Measurements from ENCODE around the gene CAMSAP1. TPM values are rescaled to one million over a fixed set of nuclear protein-coding genes. Genes with fewer than 3 reads are reported as not detected.
"Not testable (repeated sequence)": the region's sequence is repeated elsewhere in the genome, so short reads cannot be mapped to it uniquely, and the experiment has no call there.

CAMSAP1 gene
- total and polyA plus RNA-seq, 2 experiments from 2014 or later: 2.8 to 12.4 TPM

- in situ Hi-C loops (cut with MboI): no loop called here
- TF ChIP-seq EZH2phosphoT487 (IDR thresholded peaks at IDR 0.05; ENCODE audit: insufficient read depth, low read depth) (no peak), EZH2 (IDR thresholded peaks at IDR 0.05; ENCODE audit: insufficient read depth, poor library complexity, severe bottlenecking) (no peak)
- no peak overlapping the region for H3K9ac ChIP-seq
Measured at GRCh38 chr9:135947582-135947981, 40.2 kb upstream of the CAMSAP1 start.

GRCh38 chr9:135947105-135947504 lies 39.8 kb upstream of the CAMSAP1 start:
- H3K36me3 ChIP-seq (ENCODE audit: low read depth); H3K4me2 ChIP-seq (ENCODE audit: unreplicated experiment); in situ Hi-C loops (cut with MboI); H3F3A ChIP-seq (ENCODE audit: insufficient read depth); H3K79me2 ChIP-seq (ENCODE audit: insufficient read depth); H3K9me3 ChIP-seq (ENCODE audit: low read depth); H3K9ac ChIP-seq; H4K20me1 ChIP-seq (ENCODE audit: insufficient read depth); H3K4me1 ChIP-seq (ENCODE audit: insufficient read depth); H2AFZ ChIP-seq; H3K27me3 ChIP-seq (replicated peaks; ENCODE audit: insufficient read depth); H3K27ac ChIP-seq; DNase-seq; H3K4me3 ChIP-seq; H3K9me2 ChIP-seq (ENCODE audit: insufficient read depth): not testable (repeated sequence)
- WGBS, 2 experiments (ENCODE audit: low coverage in 1 of 2, low lambda C conversion rate in 2 of 2, missing lambda C conversion rate in 2 of 2): 95% methylated on average over 19 of the region's 19 CpGs

More at GRCh38 chr9:135947582-135947981, 40.2 kb upstream of the CAMSAP1 start:
- Histone ChIP-seq H3K4me2 (ENCODE audit: unreplicated experiment) (no peak overlapping the region), H3K36me3 (ENCODE audit: low read depth) (peaks cover 4% of the 10 kb centered on the region; the same call in 1 of the 2 replicates), H3K79me2 (ENCODE audit: insufficient read depth) (no peaks in the 10 kb centered on the region), H3K27me3 (replicated peaks; ENCODE audit: insufficient read depth) (no peaks in the 10 kb centered on the region), H3K4me3 (no peak overlapping the region), H3K27ac (no peak overlapping the region), H3K9me2 (ENCODE audit: insufficient read depth) (no peaks in the 10 kb centered on the region), H3K4me1 (ENCODE audit: insufficient read depth) (no peaks in the 10 kb centered on the region), H3F3A (ENCODE audit: insufficient read depth) (no peaks in the 10 kb centered on the region), H4K20me1 (ENCODE audit: insufficient read depth) (no peaks in the 10 kb centered on the region), H2AFZ (no peak overlapping the region), H3K9me3 (ENCODE audit: low read depth) (no peaks in the 10 kb centered on the region)
- 96 to 97% methylated on average over 17 to 18 of the region's 18 CpGs for WGBS, 2 experiments (ENCODE audit: low coverage in 1 of 2, low lambda C conversion rate in 2 of 2, missing lambda C conversion rate in 2 of 2)
- no peak for DNase-seq

GRCh38 chr9:135946392-135946994 lies 39.1 kb upstream of the CAMSAP1 start:
- Histone ChIP-seq H4K20me1 (ENCODE audit: insufficient read depth) (no peaks in the 10 kb centered on the region), H3K79me2 (ENCODE audit: insufficient read depth) (no peaks in the 10 kb centered on the region), H3K9me2 (ENCODE audit: insufficient read depth) (no peaks in the 10 kb centered on the region), H3F3A (ENCODE audit: insufficient read depth) (no peaks in the 10 kb centered on the region), H3K9ac (no peak overlapping the region), H3K4me1 (ENCODE audit: insufficient read depth) (no peaks in the 10 kb centered on the region), H3K9me3 (ENCODE audit: low read depth) (no peaks in the 10 kb centered on the region), H3K36me3 (ENCODE audit: low read depth) (peaks cover 4% of the 10 kb centered on the region; the same call in 1 of the 2 replicates), H3K4me3 (no peak overlapping the region), H3K27me3 (replicated peaks; ENCODE audit: insufficient read depth) (no peaks in the 10 kb centered on the region), H3K4me2 (ENCODE audit: unreplicated experiment) (no peak overlapping the region), H3K27ac (no peak overlapping the region), H2AFZ (no peak overlapping the region)
- DNase-seq: no peak
- in situ Hi-C loops (cut with MboI): no loop called here
- 93 to 96% methylated on average over 11 to 14 of the region's 14 CpGs for WGBS, 2 experiments (ENCODE audit: low coverage in 1 of 2, low lambda C conversion rate in 2 of 2, missing lambda C conversion rate in 2 of 2)
- TF ChIP-seq EZH2phosphoT487 (IDR thresholded peaks at IDR 0.05; ENCODE audit: insufficient read depth, low read depth): no peak
- TF ChIP-seq EZH2 (IDR thresholded peaks at IDR 0.05; ENCODE audit: insufficient read depth, poor library complexity, severe bottlenecking): no peak

GRCh38 chr9:135945969-135946368 lies 38.6 kb upstream of the CAMSAP1 start:
- H3K4me2 ChIP-seq (ENCODE audit: unreplicated experiment): no peak overlapping the region
- no peaks in the 10 kb centered on the region for H4K20me1 ChIP-seq (ENCODE audit: insufficient read depth)
- H3K36me3 ChIP-seq (ENCODE audit: low read depth): peaks cover 4% of the 10 kb centered on the region; the same call in 1 of the 2 replicates
- H3K9me3 ChIP-seq (ENCODE audit: low read depth): no peaks in the 10 kb centered on the region
- 92 to 100% methylated on average over 18 of the region's 18 CpGs for WGBS, 2 experiments (ENCODE audit: low coverage in 1 of 2, low lambda C conversion rate in 2 of 2, missing lambda C conversion rate in 2 of 2)
- no peak for TF ChIP-seq EZH2 (IDR thresholded peaks at IDR 0.05; ENCODE audit: insufficient read depth, poor library complexity, severe bottlenecking)
- no peak for TF ChIP-seq EZH2phosphoT487 (IDR thresholded peaks at IDR 0.05; ENCODE audit: insufficient read depth, low read depth)
- no peaks in the 10 kb centered on the region for H3K4me1 ChIP-seq (ENCODE audit: insufficient read depth)
- in situ Hi-C loops (cut with MboI): no loop called here
- H2AFZ ChIP-seq: no peak overlapping the region
- H3K27me3 ChIP-seq (replicated peaks; ENCODE audit: insufficient read depth): no peaks in the 10 kb centered on the region
- H3K4me3 ChIP-seq: no peak overlapping the region
- no peaks in the 10 kb centered on the region for H3K79me2 ChIP-seq (ENCODE audit: insufficient read depth)
- no peak for DNase-seq
- H3K9me2 ChIP-seq (ENCODE audit: insufficient read depth): no peaks in the 10 kb centered on the region
- no peak overlapping the region for H3K9ac ChIP-seq
- H3F3A ChIP-seq (ENCODE audit: insufficient read depth): no peaks in the 10 kb centered on the region
- no peak overlapping the region for H3K27ac ChIP-seq

Measured in GM23248 (cell line).